NB4 (cell line): ENCODE measurements around the gene EEA1.

Experiments used
- POLR2A ChIP-seq: IDR thresholded peaks from 2 replicates; pipeline ENCODE4 v1.6.1; 2011; ENCODE audit warnings: mild to moderate bottlenecking; ENCODE audit not compliant: insufficient read length; ENCODE audit errors: extremely low read depth
- TF ChIP-seq, protein P1 (sequence below): IDR thresholded peaks from one replicate; pipeline ENCODE4 v1.5.1; 2012; ENCODE audit warnings: low read depth, low read length

DNA sequence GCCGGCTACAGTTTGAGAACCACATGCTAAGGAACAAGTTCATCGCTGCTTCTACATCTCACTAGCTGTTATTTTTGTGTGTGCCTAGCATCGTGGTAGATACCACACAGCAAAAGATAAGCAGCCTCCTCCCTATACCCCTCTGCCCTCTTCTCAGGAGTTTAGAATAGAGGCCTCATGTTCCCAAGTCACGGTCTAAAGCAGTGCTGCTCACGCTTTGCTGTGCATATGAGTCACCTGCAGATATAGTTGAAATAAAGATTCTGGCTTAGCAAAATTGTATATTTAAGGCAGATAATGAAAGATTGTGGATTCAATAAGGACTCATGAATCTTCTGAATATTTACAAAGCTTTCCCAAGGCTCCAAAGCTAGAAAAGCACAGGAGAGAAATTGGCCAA lies 198.3 kb downstream of the EEA1 start:
- TF ChIP-seq, protein P1, sequence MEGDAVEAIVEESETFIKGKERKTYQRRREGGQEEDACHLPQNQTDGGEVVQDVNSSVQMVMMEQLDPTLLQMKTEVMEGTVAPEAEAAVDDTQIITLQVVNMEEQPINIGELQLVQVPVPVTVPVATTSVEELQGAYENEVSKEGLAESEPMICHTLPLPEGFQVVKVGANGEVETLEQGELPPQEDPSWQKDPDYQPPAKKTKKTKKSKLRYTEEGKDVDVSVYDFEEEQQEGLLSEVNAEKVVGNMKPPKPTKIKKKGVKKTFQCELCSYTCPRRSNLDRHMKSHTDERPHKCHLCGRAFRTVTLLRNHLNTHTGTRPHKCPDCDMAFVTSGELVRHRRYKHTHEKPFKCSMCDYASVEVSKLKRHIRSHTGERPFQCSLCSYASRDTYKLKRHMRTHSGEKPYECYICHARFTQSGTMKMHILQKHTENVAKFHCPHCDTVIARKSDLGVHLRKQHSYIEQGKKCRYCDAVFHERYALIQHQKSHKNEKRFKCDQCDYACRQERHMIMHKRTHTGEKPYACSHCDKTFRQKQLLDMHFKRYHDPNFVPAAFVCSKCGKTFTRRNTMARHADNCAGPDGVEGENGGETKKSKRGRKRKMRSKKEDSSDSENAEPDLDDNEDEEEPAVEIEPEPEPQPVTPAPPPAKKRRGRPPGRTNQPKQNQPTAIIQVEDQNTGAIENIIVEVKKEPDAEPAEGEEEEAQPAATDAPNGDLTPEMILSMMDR, result no peak
- TF ChIP-seq POLR2A, result no peak
